Stimulated activated CD8-positive, alpha-beta memory T cell treated with anti-CD3 and anti-CD28 coated beads, Interleukin-12 subunit alpha, Interleukin-12 subunit beta, amount 100 ng/mL, for 24 hours (primary cell): Measurements from ENCODE around the gene PKHD1.
"Not testable (repeated sequence)": the region's sequence is repeated elsewhere in the genome, so short reads cannot be mapped to it uniquely, and the experiment has no call there.

ENCODE experiments used
- DNase-seq: peaks from one replicate; pipeline ENCODE4 v3.0.0-alpha.2; 2020; ENCODE audit errors: extremely low read depth

PKHD1 gene

DNA sequence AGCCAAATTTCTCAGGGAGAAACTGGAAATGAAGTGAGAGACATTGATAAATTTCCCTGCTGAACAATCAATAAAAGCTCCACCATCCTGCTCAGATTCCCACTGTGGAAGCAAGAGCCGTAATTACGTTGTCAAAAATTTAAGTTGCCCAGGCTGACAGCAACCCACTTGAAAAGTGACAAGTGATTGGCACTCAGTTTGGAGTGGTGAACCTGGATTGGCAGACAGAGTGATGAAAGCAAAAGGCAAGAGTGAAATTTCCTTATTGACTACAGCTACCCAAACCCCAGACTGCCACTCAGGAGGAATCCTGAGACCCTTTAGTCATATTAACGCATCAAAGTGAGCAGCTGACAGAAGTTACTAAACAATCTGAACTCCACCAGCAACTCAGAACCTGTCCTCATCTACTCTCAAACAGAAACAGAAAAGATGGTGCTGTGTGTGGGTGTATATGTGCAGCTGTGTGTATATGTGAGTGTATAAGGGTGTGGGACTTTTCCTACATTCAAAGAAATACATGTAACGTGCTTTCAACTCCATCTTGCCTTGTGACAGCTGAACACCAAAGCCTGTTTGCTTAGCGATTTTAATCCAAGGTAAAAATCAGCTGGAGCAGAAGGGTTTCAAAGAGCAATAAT, 157.4 kb downstream of the PKHD1 start:
- DNase-seq = no peak

DNA sequence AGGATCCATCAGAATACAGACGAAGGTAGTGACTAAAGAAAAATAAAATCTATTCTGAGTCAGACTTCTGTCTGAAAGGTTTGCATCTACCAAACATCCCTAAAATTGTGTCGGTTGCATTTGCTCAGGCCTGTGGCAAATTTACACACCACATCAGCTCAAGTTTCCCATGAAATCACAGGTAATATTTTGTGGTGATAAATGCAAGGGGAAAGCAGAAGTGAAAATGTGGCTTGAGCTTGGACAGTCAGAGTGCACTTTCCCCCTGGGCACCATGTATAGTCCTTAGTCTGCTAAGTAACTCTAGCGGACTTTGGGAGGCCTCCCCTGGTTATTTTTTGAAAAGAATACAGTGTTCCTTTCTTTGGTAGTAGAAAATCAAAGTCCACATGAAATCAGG, 159.1 kb downstream of the PKHD1 start:
- DNase-seq = no peak

DNA sequence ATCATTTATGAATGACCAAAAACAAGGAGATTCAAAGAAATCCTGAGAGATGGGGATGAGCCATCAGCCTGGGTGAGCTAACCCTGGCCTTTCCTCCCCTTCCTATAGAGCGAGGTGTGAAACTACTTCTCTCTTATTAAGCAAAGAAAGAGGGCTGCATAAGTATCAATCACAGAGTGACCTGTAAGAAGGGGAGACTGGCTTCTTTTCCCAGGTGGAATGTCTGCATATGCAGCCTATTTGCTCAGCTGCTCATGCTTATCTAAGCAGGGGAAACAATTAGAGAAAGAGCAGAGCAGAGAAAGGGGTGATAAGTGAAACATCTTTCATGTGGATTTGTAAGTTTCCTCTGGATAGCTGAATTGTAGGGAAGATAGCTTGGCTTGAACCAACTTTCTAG, 160.0 kb downstream of the PKHD1 start:
- DNase-seq = no peak

DNA sequence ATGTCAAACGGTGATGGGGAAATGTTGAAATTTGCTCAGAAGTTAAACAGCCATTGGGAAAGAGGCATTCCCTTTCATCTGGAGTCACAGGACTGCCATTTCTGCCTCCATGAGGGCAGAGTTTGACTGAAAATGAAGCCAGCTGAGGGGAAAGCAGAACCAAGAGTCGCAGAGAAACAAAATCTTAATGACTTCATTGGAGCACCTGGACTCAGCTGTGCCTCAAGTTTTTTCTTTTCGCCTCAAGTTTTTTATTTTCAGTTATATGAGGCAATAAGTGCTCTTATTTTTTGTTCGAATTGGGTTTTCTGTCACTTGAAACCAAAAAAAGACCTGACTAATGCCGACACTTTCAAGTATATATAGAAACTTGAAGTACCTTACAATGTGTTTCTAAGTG, 161.3 kb downstream of the PKHD1 start:
- DNase-seq = no peak

DNA sequence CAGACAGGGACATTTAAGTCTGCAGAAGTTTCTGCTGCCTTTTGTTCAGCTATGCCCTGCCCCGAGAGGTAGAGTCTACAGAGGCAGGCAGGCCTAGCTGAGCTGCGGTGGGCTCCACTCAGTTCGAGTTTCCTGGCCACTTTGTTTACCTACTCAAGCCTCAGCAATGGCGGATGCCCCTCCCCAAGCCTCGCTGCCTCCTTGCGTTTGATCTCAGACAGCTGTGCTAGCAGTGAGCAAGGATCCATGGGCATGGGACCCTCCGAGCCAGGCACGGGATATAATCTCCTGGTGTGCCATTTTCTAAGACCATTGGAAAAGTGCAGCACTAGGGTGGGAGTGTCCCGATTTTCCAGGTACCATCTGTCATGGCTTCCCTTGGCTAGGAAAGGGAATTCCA, 164.9 kb downstream of the PKHD1 start:
- DNase-seq = not testable (repeated sequence)

DNA sequence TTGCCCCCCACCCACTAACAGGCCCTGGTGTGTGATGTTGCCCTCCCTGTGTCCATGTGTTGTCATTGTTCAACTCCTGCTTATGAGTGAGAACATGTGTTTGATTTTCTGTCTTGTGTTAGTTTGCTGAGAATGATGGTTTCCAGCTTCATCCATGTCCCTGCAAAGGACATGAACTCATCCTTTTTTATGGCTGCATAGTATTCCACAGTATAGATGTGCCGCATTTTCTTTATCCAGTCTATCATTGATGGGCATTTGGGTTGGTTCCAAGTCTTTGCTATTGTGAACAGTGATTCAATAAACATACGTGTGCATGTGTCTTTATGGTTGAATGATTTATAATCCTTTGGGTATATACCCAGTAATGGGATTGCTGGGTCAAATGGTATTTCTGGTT, 169.1 kb downstream of the PKHD1 start:
- not testable (repeated sequence) for DNase-seq

DNA sequence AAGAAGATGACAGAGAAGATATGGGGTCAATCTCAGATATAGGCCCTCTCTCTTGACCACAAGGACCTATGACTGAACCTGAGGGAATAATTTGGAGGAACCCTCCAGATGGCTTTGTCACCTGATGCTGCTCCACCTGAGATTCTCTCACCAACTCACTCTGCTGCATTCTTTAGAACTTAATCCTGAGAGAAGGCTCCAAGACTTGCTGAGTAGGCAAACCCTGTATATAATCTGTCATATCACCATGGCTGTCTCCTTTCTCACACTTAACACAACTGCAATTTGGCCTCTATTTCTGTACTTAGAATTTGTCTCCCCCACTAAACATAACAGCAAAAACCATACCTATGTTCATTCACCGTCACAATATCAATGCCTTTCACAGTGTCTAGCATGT, 172.3 kb downstream of the PKHD1 start:
- DNase-seq = no peak

DNA sequence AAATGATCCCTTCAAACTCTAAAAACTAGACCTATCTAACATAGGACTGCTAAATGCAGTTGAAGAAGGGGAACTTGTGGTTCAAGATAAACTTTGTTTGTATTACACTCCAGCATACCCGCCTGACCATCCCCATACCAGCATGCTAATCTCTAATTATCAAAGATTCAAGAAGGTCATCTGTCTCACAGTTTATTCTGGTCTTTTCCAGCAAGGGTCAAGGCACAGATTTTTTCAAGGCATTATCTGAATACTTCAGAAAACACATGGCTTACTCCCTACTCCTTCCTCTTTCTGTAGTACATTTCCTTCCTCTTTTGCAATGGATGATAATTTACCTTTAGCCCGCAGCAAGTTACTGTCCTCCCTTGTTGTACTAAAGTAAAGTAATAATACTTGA, 174.1 kb downstream of the PKHD1 start:
- DNase-seq = no peak

DNA sequence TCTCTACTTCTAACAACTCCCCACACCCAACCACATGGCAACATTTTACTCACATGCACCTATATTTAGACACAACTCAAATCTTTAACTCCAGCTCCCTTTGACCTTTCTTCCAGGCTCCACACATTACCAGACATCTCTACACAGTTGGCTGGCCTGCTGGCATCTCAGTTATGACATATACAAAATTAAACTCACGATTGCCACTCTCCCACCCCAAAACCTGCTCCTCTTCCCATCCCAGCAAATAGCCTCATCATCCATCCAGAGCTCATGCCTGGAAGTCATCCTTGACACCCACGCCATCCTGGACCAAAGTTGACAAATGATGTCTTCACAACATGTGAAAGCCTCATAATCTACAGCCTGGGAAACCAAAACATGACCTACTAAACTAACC, 176.6 kb downstream of the PKHD1 start:
- no peak for DNase-seq

DNA sequence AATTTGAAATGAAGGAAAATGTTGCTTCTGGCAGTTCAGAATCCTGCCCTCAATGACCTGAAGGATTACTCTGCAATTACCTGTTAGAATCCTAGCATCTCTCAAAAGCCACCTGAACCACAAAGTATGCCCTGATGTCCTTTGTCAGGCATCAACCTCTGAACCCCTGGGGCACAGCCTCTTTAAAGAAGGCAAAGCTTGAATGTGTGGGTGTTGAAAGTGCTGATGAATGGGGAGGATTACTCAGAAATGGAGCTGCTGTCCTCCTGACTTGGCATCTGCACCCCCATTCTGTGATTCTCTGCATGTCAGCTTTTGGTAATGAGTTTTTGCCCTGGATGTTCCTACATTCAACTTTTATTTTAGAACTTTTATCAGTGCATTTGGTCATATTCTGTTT, 179.2 kb downstream of the PKHD1 start:
- DNase-seq = no peak

DNA sequence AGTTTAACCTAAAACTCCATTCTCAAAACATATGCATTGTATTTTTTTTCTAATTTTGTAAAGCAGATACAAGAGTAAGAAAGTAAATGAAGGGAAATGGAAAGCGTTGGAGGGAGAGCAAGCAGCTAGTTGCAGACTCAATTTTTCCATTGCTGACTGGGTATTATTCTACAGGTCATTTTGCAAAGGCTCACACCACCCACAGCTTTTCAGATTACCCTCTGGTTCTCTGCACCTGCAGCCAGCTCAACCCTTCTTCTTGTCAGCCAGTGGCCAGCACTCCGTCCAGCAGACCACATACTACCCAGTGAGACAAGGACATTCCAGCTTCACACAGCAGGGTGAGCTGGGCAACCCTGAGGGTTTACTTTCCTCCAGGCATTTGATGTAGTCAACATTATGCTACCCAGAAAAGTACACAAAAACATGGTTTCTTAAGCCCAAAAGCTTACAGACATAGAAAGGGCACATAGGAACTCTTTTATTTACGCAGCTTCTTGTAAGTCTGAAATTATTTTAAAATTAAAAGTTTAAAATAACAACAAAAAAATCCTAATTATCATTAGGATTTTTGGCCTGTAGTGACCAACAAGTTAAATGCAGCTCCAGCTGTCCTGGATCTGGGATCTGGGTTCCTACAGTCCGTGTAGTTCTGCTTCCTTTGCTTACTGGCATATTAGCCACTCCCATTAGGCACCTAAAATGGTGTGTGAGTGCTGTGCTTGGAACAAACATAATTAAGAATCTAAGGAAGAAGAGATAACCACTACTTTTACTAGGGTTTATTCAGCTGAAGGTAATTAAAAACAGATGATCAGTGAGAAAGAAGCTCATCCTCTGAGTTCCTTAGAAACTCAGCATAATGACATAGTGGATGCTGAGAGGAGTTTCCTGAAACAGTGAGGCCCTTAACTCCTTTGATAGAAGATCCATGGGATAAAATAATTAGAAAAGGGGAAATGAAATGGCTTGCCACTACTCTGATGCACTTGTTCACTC, 185.3 kb downstream of the PKHD1 start:
- no peak for DNase-seq

DNA sequence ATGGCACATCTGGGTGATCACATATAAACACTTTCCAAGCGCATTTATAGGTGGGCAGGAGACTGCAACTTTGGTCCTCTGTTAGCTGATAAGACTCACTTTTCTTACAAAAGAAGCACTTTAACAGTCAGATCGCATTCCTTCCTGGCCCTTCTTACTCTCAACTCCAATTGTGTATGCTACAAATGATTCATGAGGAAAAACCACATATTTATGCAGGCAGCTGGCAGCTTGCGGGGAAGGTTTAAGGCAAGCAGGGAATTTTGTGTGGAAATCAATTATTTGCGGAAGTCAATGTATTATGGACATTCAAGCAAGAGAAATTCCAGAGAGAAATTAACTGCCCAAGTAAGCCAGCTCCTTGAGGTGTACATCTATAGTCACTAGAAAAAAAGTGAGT, 194.0 kb downstream of the PKHD1 start:
- no peak for DNase-seq

DNA sequence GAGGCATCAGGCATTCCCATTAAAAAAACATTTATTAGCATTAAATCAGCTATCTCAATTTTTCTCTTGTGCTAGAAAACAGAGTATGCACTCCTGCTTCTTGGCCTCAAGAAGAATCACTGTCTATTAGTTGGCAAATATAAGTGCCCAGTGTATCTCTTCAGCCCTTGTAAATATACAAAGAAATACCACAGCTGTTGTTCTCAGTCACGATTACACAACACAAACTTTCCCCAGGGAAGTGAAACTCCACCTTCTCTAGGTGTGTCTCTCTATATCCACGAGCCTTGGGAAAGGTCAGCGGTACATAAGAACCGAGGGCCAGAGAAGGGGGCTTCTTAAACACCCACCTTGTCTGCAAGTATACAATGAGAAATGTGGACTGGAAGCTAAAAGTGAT, 194.7 kb downstream of the PKHD1 start:
- DNase-seq = no peak

DNA sequence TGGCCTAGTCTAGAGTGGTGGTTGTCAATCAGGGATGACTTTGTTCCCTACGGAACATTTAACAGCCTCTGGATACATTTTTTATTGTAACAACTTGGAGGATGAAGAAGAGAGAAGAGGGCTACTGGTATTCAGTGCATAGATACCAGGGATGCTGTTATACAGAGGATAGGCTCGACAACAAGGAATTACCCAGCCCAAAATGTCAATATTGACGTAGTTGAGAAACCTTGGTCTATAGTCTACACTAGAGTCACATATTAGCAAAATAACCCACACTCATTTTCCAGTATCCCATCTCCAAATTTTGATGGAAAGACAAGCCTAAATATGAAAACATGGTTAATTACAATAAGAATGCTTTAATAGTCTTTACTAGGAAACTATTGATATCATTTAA, 195.1 kb downstream of the PKHD1 start:
- DNase-seq = no peak

DNA sequence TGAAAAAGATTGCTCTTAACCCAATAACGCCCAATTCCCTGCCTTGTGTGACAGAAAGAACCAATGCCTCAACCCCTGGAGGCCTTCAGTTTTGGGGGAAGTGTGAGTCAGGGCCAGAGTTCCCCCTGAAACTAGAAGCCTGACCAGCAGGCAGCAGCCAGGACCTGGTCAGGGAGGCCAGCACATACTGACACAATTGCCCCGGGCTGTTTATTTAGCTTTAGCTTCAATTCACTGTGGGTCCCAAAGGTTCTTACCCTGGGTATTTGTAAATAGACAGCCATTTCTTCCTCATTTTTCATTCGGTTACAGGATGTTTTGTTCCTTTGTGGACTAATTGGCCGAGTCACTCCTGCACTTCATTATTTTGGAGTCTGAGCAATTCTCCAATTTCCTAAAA, 195.6 kb downstream of the PKHD1 start:
- no peak for DNase-seq

DNA sequence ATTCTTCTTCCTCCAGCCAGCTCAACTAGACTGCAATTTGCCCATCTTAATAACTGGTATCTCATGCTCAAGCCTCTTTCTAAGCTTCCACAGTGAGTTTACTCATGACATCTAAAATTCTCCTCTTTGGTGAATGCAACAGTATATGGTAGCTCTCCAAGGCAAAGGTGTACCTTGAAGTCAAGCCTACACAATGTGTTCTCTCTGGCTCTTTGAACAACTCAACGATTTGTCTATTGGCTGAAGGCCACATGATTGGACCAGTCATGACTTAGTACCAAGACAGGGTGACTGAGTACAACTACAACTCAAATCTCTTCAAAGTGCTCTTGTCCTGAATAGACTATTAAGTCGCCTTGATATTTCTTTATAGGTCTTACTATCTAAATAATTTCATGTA, 199.6 kb downstream of the PKHD1 start:
- no peak for DNase-seq

DNA sequence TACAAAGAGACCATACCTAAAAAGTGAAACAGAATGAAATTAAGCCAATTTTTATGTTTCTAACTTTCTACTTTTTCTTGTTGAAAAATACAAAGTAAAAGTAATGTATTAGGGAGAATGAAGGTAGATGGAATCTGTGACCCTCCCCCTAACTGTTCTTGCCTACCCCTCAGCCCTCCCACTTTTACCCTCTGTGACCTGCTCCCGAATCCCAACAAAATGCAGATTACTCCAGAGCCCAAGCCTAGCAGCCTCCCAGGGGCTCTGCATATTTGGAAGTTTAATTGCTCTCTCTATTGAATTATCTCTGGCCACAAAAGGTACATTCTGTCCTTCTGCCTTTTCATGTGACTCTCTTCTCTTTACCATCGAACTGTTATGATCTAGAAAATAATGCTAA, 201.5 kb downstream of the PKHD1 start:
- DNase-seq = no peak

DNA sequence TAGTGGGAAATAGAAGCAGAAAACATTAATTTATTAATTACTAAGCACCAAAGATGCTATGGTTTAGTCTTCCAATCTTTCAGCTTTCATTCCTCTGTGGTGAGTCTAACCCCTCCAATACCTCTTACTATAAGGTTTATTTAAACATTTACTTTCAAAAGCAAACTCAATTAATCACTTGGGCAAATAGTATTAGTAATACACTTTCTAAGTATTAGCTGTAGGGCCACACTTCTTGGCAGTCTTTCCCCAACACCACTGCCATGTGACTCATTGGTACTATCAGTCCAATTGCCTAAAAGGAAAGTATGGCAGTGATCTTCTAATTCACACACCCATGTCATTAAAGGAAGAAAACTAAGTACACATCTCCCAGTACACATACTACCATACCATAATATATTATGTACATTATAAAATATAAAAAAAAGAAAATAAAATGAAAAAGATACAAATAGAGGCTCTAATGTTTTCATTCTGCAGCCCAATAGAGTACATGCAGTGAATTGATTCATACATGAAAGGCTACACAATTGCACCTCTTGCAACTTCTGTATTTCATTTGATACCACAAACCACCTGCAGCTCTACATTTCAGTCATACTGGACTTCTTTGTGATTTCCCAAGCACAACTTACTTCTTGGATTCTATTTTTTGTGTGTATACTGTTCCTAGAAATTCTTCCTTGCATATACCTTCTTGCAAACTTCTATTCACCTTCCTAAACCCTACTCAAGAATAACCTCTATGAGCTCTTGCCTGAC, 218.6 kb downstream of the PKHD1 start:
- no peak for DNase-seq

DNA sequence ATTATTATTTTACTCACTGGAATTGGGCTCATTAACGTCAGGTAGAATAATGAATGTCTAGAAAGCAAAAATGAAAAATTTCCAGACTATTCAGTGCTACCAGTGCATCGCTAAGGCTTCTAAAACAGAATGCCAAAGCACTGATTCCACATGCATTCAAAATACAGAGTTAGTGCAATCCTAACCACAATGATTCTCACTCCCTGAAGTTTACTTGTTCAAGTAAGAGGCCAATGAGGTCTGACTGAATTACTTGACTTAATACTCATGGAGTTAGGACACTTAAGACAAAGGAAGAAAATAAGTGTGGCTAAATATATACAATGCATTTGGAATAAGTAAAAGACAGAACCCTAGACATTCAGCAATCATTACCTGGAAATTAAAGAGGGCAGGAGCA, 220.5 kb downstream of the PKHD1 start:
- no peak for DNase-seq

DNA sequence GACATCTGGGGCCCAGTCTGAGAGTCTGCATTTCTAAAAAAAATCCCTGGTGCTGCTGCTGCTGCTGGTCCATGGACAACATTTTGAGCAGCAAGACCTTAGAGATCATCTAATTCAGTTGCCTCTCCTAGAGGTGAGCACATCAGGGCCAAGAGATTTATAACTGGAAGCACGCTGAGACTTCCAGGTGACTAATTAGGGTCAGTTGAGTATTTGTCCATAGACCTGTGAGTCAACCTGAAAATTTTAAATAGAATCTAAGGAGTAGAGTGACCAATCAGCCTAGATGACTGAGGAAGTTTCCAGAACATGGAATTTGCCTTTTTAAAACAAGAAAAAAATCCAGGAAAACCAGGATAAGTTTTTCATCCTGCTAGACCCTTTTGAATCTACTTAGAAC, 221.4 kb downstream of the PKHD1 start:
- DNase-seq = no peak

DNA sequence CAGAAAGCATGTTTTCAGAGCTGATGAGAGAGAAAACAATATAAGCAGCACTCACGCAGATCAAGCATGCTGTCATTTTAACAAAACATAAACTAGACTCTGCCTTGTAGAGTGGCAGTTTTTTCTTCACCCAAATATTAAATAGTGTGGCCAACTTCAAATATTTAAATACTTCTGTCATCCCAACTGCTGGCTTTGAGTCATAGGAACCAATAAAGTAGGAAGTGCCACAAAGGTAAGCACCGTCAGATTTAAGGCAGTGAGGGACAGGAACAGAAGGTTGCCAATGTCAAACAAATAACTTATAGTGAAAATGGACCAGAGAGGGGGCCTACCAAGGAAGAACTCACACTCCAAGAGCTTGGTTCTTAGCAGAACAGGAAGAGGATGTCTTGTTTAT, 222.2 kb downstream of the PKHD1 start:
- no peak for DNase-seq

DNA sequence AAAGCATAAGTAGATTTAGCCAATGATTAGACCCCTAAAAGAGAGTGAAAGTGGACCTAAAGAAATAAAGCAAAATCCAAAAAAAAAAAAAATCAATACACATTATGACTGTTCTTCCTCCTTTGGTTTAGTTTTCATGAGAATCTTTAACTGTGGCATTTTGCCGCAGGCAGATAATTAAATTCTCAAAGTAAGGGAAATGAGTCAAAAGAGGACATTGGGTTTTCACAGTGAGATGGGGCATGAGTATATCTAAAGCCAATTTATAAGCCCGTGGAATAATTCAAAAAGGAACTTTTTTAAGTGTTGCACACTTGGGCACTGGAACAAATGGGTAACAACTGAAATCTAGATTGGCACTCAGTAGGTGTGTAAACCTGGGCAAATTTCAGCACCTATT, 230.3 kb downstream of the PKHD1 start:
- no peak for DNase-seq

DNA sequence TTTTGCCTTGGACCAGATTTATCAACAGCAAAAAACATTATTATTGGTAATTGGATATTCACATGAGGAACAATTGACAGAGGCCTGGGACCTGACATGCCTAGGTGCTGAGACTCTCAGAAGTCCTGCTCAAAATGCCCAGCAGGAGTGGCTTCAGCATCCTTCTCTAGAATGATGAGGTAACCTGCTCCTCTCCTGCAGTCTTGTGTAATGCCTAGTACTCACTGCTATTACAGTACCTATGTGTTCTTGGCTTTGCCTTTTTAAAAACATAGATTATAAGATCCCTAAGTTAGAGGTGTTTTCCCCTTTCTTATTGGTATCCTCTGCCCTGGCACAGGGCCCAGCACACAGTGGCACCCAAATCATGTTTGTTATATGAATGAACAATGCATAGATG, 230.9 kb downstream of the PKHD1 start:
- no peak for DNase-seq
